Measurements from ENCODE around the gene FOXG1. TPM values are rescaled to one million over a fixed set of nuclear protein-coding genes. Genes with fewer than 3 reads are reported as not detected.

Gene FOXG1
- not detected for total RNA-seq
- long read RNA-seq, donor 1: 0 reads
- long read RNA-seq, donor 2: 0 reads

GRCh38 chr14:28766469-28766955, at the start of gene FOXG1:
Gene FOXG1, plus strand, starts transcription at chr14:28766787. Its CDS starts 493 bp downstream, at chr14:28767280.
- no peak for TF ChIP-seq CTCF (IDR thresholded peaks at IDR 0.05)
- DNase-seq (no peak), ATAC-seq (peak; percentile 14)
- H3K4me1 ChIP-seq (ENCODE audit: low read depth): peaks cover 10% of the 10 kb centered on the region
- no peaks in the 10 kb centered on the region for H3K9me3 ChIP-seq
- no peak within 1 kb of the TSS for H3K4me3 ChIP-seq
- H3K36me3 ChIP-seq (ENCODE audit: low read depth): no peaks in the 10 kb centered on the region
- intact Hi-C loops (cut with DNase I, micrococcal nuclease): no loop called here

- intact Hi-C loops (cut with DNase I, micrococcal nuclease): no loop called here
- no peak overlapping the region for H3K4me3 ChIP-seq
- H3K4me1 ChIP-seq (ENCODE audit: low read depth): no peaks in the 10 kb centered on the region
- no peak for TF ChIP-seq CTCF (IDR thresholded peaks at IDR 0.05)
- H3K36me3 ChIP-seq (ENCODE audit: low read depth): no peaks in the 10 kb centered on the region
- H3K9me3 ChIP-seq: no peaks in the 10 kb centered on the region
- DNase-seq (no peak), ATAC-seq (no peak)
Measured at GRCh38 chr14:28719130-28719529, 47.5 kb upstream of the FOXG1 start.

GRCh38 chr14:28731358-28731757, 35.2 kb upstream of the FOXG1 start:
- no peak for ATAC-seq
- no peaks in the 10 kb centered on the region for H3K9me3 ChIP-seq
- H3K4me3 ChIP-seq: no peak overlapping the region
- no peak for DNase-seq
- no peak for TF ChIP-seq CTCF (IDR thresholded peaks at IDR 0.05)
- H3K4me1 ChIP-seq (ENCODE audit: low read depth): no peaks in the 10 kb centered on the region
- H3K36me3 ChIP-seq (ENCODE audit: low read depth): no peaks in the 10 kb centered on the region
- intact Hi-C loops (cut with DNase I, micrococcal nuclease): no loop called here

GRCh38 chr14:28742171-28742846, 24.3 kb upstream of the FOXG1 start:
- Histone ChIP-seq H3K36me3 (ENCODE audit: low read depth) (no peaks in the 10 kb centered on the region), H3K9me3 (no peaks in the 10 kb centered on the region), H3K4me3 (no peak overlapping the region), H3K4me1 (ENCODE audit: low read depth) (no peaks in the 10 kb centered on the region)
- no peak for TF ChIP-seq CTCF (IDR thresholded peaks at IDR 0.05)
- no peak for DNase-seq
- ATAC-seq: no peak
- intact Hi-C loops (cut with DNase I, micrococcal nuclease): no loop called here

GRCh38 chr14:28744126-28744525, 22.5 kb upstream of the FOXG1 start:
- DNase-seq: no peak
- Histone ChIP-seq H3K4me3 (no peak overlapping the region), H3K36me3 (ENCODE audit: low read depth) (no peaks in the 10 kb centered on the region), H3K9me3 (no peaks in the 10 kb centered on the region), H3K4me1 (ENCODE audit: low read depth) (no peaks in the 10 kb centered on the region)
- no peak for ATAC-seq
- no peak for TF ChIP-seq CTCF (IDR thresholded peaks at IDR 0.05)
- intact Hi-C loops (cut with DNase I, micrococcal nuclease): no loop called here

All from mucosa of descending colon (tissue), 3 donors.